HG02642 (cell line): ENCODE measurements around the gene UVSSA.

Experiments used
- ATAC-seq: cut with Tn5 transposase; IDR thresholded peaks from one replicate; pipeline ENCODE4 v1.9.1; 2021; ENCODE audit warnings: mild to moderate bottlenecking; ENCODE audit not compliant: unreplicated experiment, poor library complexity

UVSSA gene

GRCh38 chr4:1345903-1346780, 866 bp upstream of the UVSSA start:
- peak; percentile 4 for ATAC-seq

- ATAC-seq: peak; percentile 30
Measured at GRCh38 chr4:1347410-1347864, 429 bp downstream of the UVSSA start.

DNA sequence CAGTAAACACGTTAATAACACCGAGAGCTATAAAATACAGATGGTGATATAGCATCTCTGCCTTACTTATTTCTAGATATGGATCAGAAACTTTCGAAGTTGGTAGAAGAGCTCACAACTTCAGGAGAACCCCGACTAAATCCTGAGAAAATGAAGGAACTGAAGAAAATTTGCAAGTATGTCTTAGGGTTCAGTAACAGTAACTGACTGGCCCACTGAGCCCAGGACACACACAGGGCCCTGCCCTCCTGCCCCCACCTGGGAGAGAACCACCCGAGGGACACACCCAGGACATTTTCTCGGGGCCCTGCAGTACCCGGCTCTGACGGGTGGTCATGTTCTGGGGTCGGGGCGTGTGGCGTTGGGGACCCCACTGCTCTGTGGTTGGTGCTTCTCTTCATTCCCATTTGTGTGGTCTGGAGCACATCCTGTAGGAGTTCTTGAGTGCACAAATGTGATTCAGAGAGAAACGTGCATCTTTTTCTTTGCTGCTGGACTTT, 1.1 kb downstream of the UVSSA start:
- ATAC-seq: no peak

DNA sequence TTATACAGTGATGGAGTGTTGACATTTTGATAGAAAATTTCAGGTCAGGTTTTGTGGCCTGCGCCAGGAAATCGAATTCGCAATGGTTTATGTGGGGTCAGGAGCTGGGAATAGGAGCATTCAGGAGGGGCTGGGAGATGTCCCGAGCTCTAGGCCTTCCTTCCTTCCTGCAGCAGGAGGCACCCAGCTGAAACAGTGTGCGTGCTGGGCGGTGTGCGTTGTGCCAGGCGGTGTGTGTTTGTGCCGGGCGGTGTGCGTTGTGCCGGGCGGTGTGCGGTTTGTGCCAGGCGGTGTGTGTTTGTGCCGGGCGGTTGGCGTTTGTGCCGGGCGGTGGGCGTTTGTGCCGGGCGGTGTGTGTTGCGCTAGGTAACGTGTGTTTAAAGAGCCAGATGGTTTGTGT, 1.7 kb downstream of the UVSSA start:
- no peak for ATAC-seq

- ATAC-seq: no peak
Measured at GRCh38 chr4:1349359-1350168, 2.6 kb downstream of the UVSSA start.

DNA sequence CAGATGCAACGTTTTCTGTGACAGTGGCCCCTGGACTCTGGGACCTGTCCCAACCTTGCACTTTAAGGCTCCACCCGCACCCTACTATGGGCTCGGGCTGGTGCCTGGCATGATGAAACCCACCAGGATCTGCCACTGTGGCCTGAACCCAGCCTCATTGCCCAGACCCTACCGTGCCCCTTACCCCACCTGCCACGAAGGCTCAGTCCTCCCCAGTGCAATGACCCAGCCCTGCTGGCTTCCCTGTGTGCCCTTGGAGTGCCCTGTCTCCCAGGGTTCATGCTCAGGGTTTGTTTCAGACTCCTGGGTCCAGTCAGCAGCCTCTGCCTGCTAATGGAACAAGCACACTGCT, 3.1 kb downstream of the UVSSA start:
- no peak for ATAC-seq

DNA sequence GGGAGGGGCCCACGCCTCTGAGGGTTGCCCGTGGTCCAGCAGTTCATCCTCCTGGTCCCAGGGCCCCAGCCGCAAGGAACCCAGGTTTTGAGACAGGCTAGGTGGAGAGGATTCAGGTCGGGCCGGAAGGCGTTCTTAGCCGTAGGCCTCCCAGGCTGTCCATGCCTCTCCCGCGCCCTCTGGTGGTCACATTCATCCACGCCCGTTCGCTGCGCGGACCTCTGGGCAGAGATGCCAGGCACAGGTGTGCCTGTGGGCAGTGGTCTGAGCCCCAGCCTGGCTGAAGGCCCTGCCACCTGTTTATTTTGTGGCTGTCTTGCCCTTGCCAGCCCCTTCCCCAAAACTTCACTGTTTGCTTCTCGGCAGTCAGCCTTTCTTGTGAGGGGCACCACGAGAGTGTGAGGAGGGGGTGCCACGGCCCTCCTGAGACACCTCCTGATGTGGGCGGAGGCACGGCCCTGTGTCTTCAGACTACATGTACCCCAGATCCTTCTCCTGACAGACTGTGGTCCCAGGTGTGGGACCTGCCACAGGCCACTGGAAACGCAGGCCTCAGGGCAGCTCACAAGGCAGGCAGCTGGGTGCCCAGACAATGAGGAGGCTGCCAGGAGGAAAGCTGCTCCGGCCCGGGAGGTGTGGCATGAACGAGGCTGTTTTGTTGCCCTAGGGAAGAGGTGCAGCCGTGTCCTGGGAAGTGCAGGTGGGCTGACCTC, 5.0 kb downstream of the UVSSA start:
- ATAC-seq: peak; percentile 19

- no peak for ATAC-seq
Measured at GRCh38 chr4:1352567-1352900, 5.5 kb downstream of the UVSSA start.

- ATAC-seq: no peak
Measured at GRCh38 chr4:1353186-1354055, 6.4 kb downstream of the UVSSA start.

DNA sequence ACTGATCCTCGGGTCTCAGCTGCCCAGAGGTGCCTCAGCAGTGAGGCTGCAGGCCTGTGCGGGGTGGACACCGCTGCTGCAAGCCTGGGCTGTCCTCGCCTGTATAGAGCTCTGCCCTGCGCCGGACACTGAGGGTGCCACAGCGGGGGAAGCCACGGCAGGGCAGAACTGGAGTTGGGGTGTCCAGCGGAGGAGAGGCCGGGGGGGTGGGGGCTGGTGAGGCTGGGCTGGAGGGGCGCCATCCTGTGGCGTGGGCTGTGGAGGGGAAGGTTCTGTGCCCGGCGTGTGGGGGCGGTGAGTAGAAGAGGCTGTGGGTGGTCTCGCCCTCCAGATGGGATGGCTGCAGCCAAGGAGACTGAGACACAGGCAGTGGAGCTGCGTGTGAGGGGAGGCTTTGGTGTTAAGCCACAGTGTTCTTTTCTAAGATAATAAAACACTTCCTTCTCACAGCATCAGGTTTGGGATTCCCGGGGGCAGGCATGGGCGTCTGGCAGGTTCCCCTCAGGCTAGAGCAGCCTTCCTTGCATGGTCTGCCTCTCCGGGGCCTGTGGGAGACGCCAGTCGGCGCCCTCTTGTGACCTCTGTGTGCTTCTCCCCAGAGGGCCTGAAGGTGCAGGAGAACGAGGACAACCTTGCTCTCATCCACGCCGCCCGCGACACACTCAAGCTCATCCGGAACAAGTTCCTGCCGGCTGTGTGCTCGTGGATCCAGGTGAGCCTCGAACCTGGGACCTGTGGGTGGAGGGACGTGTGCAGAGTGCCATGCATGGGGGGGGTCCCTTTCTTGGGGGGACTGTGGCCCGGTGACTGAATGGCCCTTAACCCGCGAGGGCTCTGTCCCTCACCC, 7.4 kb downstream of the UVSSA start:
- no peak for ATAC-seq

DNA sequence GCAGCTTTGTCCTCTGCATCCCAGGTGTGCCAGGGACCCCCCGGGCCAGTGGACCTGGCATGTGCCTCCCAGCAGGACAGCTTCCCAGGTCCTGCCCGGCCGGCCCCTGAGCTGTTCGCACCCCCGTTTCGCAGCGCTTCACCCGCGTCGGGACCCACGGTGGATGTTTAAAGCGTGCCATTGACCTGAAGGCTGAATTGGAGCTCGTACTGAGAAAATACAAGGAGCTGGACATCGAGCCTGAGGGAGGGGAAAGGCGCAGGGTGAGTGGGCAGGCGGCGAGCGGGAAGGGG, 7.9 kb downstream of the UVSSA start:
- ATAC-seq: no peak

- no peak for ATAC-seq
Measured at GRCh38 chr4:1355378-1355777, 8.4 kb downstream of the UVSSA start.

- no peak for ATAC-seq
Measured at GRCh38 chr4:1356181-1356998, 9.4 kb downstream of the UVSSA start.

- no peak for ATAC-seq
Measured at GRCh38 chr4:1357356-1358248, 10.6 kb downstream of the UVSSA start.

DNA sequence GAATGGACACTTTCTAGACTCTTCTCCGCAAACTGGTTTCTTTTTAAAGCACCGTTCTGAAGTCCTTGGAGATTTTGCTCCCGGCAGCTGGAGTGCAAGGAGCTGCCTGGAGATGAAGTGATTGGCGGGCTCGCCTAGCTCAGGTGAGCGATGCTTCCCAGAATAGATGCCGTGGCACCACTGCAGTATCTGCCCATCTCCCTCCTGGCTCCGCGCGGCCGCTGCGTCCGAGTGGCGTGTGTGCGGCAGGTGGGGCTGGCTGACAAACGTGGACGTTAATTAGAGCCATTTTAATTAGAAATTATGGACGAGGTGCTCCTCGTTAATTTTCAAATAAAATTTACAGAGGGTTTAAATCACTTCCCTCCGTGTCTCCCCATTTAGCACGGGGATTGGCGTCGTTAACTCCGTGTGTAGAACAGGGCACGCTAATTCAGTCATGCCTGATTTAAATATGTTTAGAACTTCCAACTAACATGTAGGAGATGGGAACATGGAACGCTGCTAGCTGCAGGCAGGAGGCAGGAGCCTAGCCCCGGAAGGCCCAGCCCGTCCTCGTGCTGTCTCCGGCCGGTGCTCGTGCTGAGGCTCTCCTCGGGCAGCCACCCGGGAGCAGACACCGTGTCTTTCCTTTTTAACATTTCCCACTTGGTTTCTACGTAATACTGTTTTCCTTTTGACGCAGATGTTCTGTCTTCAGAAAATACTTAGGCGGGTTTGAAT, 11.6 kb downstream of the UVSSA start:
- no peak for ATAC-seq

DNA sequence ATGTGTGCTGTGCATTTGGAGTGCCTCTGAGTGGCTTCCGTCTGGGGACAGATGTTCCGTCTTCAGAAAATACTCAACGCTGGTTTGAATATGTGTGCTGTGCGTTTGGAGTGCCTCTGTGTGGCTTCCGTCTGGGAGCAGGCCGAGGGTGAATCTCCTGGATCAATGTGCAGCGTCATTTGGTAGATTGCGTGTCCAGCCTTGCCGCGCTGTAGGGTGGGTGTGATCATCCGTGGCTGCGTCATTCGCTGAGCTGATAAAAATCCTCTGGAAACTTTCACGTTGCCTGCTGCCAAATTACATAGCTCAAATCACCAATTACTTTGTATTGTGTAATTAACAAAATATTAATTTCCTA, 12.1 kb downstream of the UVSSA start:
- ATAC-seq: no peak

DNA sequence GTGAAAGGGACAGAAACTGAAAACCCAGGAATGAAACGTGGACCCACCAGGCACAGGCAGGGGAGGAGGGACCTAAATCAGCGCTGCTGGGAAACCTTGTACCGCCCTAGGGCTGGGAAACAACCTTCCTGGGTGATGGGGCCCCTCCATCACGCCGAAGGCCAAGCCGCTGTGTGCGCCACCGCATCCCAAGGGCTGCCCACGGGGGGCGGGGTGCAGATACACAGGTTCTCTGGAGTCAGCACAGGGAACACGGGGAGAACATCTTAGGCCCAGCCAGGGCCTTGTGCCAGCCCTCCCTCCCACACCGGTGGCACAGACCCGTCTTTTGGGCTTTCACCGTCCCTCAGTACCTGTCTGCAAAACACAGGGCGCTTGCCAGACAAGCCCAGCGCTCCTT, 13.0 kb downstream of the UVSSA start:
- no peak for ATAC-seq
